ENCODE data around the gene RBM47. TPM values are rescaled to one million over a fixed set of nuclear protein-coding genes. Genes with fewer than 3 reads are reported as not detected.

Gene RBM47
- total and polyA plus RNA-seq, 10 of the 15 experiments (the other 5 are each of a cell fraction or from before 2014, with no cell fraction given) = 7.9 to 45.0 (median 28.7) TPM

- TF ChIP-seq ETV6 (conservative IDR thresholded peaks at IDR 0.05 in 1 of 2, IDR thresholded peaks at IDR 0.05 in 1 of 2; ENCODE audit: borderline replicate concordance in 1 of 2, low read depth in 1 of 2) (peak in 1 of 2 experiments; percentile 34; a peak in 1 of 4 replicates), SKIL (IDR thresholded peaks at IDR 0.05; ENCODE audit: low read depth, poor library complexity, severe bottlenecking) (peak; percentile 15), IKZF2 (IDR thresholded peaks at IDR 0.05) (peak; percentile 64 to 69; a peak in 3 of 4 replicates), RUNX3 (IDR thresholded peaks at IDR 0.05; ENCODE audit: low read length) (peak; percentile 69), BCL11A (IDR thresholded peaks at IDR 0.05; ENCODE audit: low read depth, low read length) (0 out of 2 replicates have a peak, but pooled peaks have one; percentile 23)
Measured at GRCh38 chr4:40551568-40552136, 78.0 kb downstream of the RBM47 start (continued).

DNA sequence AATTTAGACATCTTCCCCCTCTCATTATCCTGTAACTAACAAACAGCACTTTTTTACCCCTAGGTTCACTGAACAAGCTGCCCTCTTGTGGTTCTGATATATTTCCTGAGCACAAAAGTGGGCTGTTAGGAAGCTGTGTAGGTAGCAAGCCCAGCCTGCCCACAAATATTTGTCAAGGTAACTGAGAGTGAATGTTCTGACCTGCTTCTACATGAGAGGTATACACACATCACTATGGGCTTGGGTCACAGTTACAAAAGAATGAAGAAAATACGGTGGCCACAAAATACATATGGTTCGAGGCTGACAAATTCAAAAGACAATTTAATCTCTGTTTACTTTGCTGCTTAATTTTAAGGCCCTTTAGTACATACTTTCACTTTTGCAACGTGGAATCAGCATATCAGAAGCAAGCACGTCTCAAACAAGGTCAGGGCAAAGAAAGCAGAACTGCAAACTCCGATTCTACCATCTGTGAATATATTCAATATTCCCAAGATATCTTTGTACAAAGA is 78.7 kb downstream of the RBM47 start:
- H2AFZ ChIP-seq (ENCODE audit: control insufficient read depth, low read depth, low read length) = no peak overlapping the region
- intact Hi-C loops (cut with micrococcal nuclease; ENCODE audit: unreplicated experiment) = loop anchor here (2.0 to 5.0 kb wide), 4 partner anchors 72 to 494 kb away; partner anchors contain the start of gene N4BP2
- peak overlapping the region; percentile 47 for H3K27ac ChIP-seq (ENCODE audit: control insufficient read depth, insufficient read depth)
- WGBS (ENCODE audit: insufficient coverage, insufficient replicate concordance, low lambda C conversion rate, missing lambda C conversion rate) = 2% methylated on average over 5 of the region's 5 CpGs
- FAIRE-seq (peak; percentile 96), DNase-seq (ENCODE audit: low read depth, low spot score) (peak; percentile 76), ATAC-seq (peak; percentile 89)
- in situ Hi-C loops (cut with MboI) = no loop called here
- H3K4me3 ChIP-seq = peak overlapping the region; percentile 20
- SMC1A ChIA-PET (ENCODE audit: uncharacterized antibody, unreplicated experiment) = interaction anchor here (0.6 to 4.9 kb wide), 18 partner anchors 9 to 1234 kb away, joined by 3 to 34 read pairs (median 4); no protein-coding TSS in a partner anchor
- RAD21 ChIA-PET (ENCODE audit: unreplicated experiment) = interaction anchor here (0.7 to 3.0 kb wide), 18 partner anchors 8 to 242 kb away, joined by 3 to 17 read pairs (median 4); no protein-coding TSS in a partner anchor
- no peaks in the 10 kb centered on the region for H3K27me3 ChIP-seq (replicated peaks in 1 of 2; ENCODE audit: control insufficient read depth in 2 of 2, insufficient read depth in 2 of 2, low read length in 1 of 2)
- no TSS peak for BruUV-seq (replicated peaks)
- CTCF ChIA-PET = interaction anchor here (0.6 to 6.2 kb wide), 18 partner anchors 12 to 366 kb away, joined by 3 to 46 read pairs (median 4); no protein-coding TSS in a partner anchor
- no peaks in the 10 kb centered on the region for H3K9me3 ChIP-seq (replicated peaks; ENCODE audit: control insufficient read depth, insufficient read depth, low read length)
- peak overlapping the region; percentile 72 for H3K4me2 ChIP-seq (ENCODE audit: control insufficient read depth, insufficient read depth)
- peaks cover 60% of the 10 kb centered on the region for H3K79me2 ChIP-seq (ENCODE audit: control insufficient read depth, insufficient read depth, low read length)
- peaks cover 18% of the 10 kb centered on the region; the same call in 1 of the 2 replicates for H3K4me1 ChIP-seq (ENCODE audit: control insufficient read depth, insufficient read depth, low read length)
- peaks cover 10 to 13% of the 10 kb centered on the region in 2 experiments; a peak in 3 of 4 replicates for H3K36me3 ChIP-seq (ENCODE audit: control insufficient read depth in 2 of 2, insufficient read depth in 2 of 2, low read length in 1 of 2)
- H4K20me1 ChIP-seq (ENCODE audit: control insufficient read depth, insufficient read depth) = no peaks in the 10 kb centered on the region
- peak overlapping the region; percentile 33 for H3K9ac ChIP-seq (ENCODE audit: control insufficient read depth, insufficient read depth, low read length)
- POLR2A ChIA-PET = interaction anchor here (0.6 to 1.1 kb wide), 2 partner anchors 19 to 35 kb away, joined by 3 read pairs; no protein-coding TSS in a partner anchor
- TF ChIP-seq IRF4 (IDR thresholded peaks at IDR 0.05; ENCODE audit: low read depth, low read length) (0 out of 2 replicates have a peak, but pooled peaks have one; percentile 35), NFYB (IDR thresholded peaks at IDR 0.05; ENCODE audit: insufficient read depth, low read depth, low read length) (peak; percentile 53; the same call in 1 of the 2 replicates), RAD21 (IDR thresholded peaks at IDR 0.05; ENCODE audit: insufficient read depth, low read depth, low read length) (peak; percentile 71), USF1 (IDR thresholded peaks at IDR 0.05; ENCODE audit: borderline replicate concordance, extremely low read length, insufficient read depth, low read depth, low read length) (no peak), SMC3 (IDR thresholded peaks at IDR 0.05; ENCODE audit: borderline replicate concordance, low read length) (peak; percentile 79), BCL11A (IDR thresholded peaks at IDR 0.05; ENCODE audit: low read depth, low read length) (no peak), SMAD1 (IDR thresholded peaks at IDR 0.05; ENCODE audit: low read depth, partially characterized antibody) (peak; percentile 31), RUNX3 (IDR thresholded peaks at IDR 0.05; ENCODE audit: low read length) (peak; percentile 76), ZNF384 (IDR thresholded peaks at IDR 0.05; ENCODE audit: borderline replicate concordance, low read depth, low read length) (peak; percentile 57; the same call in 1 of the 2 replicates), POU2F2 (IDR thresholded peaks at IDR 0.05; ENCODE audit: borderline replicate concordance, low read depth, low read length) (peak; percentile 24; the same call in 1 of the 3 replicates), SKIL (IDR thresholded peaks at IDR 0.05; ENCODE audit: low read depth, poor library complexity, severe bottlenecking) (peak; percentile 26), HCFC1 (IDR thresholded peaks at IDR 0.05; ENCODE audit: low read length) (no peak)

Data from GM12878 (cell line).